Right ventricle myocardium inferior (tissue), 1 donor: ENCODE data around the gene SEC24A. TPM values are rescaled to one million over a fixed set of nuclear protein-coding genes. Genes with fewer than 3 reads are reported as not detected.
"Not testable (repeated sequence)": the region's sequence is repeated elsewhere in the genome, so short reads cannot be mapped to it uniquely, and the experiment has no call there.

ENCODE experiments used
- ATAC-seq: fragments of 200-7000 bp; cut with Tn5 transposase; one replicate; pipeline ENCODE4 v1.9.1; 2020; ENCODE audit warnings: mild to moderate bottlenecking, moderate library complexity
- DNase-seq: peaks from one replicate; pipeline ENCODE4 v3.0.0; 2021; ENCODE audit errors: missing footprints
- intact Hi-C: fragments of 100-400 bp; cut with DNase I; formaldehyde crosslinking; loops from one replicate; pipeline ENCODE4 v1.11.0; 2022
- total RNA-seq: library from RNA; stranded (reverse); fragmentation: NEBNext Ultra II Directional; extraction: Animal tissue kit (Norgen Biotek cat#: 25700); gene quantifications from one replicate; pipeline ENCODE4 v1.2.1, GENCODE V29; 2021
- donor health status: DM: no; HTN: yes; CAD: no; lungs with severe emphysema.

Gene SEC24A
- total RNA-seq, 1 donor from 2014 or later, result 6.9 TPM

DNA sequence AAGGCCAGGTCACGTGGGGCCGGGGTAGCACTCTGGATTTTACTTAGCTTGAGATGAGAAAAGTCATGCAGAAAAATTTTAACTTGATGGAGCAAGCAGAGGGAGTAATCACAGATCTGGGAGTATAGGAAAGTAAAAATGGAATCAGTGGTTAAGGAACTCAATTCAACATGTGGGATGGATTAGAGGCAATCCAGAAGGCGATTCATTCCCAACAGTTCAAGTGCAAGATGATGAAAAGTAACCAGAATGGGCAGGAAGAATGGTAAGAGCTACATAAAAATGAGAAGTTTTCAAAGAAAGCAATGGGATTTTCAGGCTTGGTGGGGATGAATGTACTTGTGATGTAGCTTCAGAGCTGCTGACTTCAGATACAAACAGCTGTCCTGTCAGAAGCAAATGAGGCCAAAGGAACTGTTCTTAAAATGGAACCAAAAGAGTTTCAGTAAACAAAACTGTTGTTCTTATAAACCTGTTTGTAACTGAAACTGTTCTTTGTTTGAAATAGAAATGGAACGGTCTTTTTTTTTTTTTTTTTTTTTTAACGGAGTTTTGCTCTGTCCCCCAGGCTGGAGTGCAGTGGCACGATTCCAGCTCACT lies 5.6 kb upstream of the SEC24A start:
- DNase-seq (no peak), ATAC-seq (no peak)
- intact Hi-C loops, result no loop called here

DNA sequence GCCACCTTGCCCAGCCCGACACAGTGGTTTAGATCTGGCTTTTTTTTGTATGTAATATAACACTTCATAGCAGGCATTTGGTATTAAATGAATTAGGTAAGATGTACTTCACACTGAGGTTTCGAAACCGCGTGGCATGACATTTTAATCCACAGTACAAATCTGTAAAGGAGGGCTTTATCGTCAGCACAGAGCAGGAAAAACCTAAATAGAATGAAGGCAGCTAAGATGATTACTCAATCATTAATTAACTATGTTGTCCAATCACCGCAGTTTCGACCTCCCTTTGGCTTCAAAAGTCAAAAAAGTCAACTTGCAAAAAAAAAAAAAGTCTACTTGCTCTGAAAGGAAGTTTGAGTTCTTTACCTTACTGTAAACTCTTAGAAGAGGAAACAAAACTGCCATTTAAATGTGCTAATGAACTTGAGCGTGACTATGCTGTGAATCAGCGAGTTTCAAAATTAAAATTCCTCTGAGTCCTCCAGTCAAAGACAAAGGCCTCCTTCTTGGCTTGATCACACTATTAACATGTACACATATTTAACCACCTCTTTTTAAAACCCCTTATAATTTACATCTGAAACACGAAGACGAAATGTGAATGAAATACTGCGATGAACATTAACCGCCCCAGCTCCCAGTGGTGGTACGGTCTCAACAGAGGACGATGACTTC lies 698 bp upstream of the SEC24A start:
- ATAC-seq, result peak; percentile 12
- intact Hi-C loops, result loop anchor here (1.0 to 2.0 kb wide), 2 partner anchors 16 to 89 kb away; partner anchors contain the start of gene SAR1B
- DNase-seq, result no peak

DNA sequence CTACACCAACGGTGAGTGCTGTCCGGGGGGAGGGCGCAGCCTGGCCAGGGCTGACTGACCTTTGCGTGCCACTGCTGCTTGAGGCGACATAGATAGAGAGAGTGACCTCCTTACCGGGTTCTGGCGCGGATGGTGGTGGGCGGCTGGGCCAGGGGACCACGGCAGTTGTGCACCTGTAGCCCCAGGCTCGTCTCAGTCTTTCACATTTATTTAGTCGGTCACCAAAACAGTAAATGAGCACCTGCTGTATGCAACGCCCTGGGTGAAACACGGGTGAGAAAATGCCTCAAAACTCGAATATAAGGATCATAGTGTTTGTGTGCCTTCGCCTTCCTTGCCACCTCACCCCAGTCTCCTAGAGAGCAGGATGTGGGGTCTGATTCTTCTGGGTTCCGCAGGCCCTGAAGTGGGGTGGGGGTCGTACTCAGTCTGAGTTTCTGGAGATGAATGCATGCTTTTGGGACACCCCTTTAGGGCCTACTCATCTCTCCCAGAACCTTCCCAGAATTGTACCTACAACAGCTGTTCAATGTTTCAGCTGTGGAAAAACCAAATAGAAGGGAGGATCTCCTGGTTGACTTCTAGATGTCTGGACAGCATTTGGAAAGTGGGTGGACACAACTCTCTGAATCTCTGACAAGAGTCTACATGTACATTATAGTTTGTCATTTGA lies 714 bp downstream of the SEC24A start:
- DNase-seq, result peak; percentile 80
- peak; percentile 36 for ATAC-seq
- intact Hi-C loops, result loop anchor here (2.0 kb wide), 1 partner anchor 88 kb away; no protein-coding TSS in a partner anchor

DNA sequence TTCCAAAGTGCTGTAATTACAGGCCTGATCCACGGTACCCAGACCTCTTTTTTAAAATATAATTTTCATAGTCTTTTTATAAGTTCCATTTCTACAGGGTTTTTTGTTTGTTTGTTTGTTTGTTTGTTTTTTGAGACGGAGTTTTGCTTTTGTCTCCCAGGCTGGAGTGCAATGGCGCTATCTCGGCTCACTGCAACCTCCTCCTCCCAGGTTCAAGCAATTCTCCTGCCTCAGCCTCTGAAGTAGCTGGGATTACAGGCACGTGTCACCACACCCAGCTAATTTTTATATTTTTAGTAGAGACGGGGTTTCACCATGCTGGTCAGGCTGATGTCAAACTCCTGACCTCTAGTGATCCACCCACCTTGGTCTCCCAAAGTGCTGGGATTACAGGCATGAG lies 2.1 kb downstream of the SEC24A start:
- intact Hi-C loops, ATAC-seq, DNase-seq: not testable (repeated sequence)

DNA sequence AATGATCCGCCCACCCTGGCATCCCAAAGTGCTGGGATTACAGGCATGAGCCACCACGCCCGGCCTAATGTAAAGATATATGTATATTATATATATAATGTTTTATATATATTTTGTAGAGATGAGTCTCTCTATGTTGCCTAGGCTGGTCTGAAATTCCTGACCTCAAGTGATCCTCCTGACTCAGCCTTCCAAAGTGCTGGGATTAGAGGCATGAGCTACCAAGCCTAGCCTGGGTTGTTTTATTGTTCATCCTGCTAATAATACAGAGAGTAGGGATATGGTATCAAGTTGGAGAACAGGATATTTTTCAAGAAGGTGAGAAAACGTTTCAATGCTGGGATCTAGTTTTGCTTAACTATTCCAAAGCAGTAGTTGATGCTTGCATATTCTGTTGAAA lies 2.9 kb downstream of the SEC24A start:
- intact Hi-C loops, result no loop called here
- ATAC-seq (no peak), DNase-seq (no peak)

DNA sequence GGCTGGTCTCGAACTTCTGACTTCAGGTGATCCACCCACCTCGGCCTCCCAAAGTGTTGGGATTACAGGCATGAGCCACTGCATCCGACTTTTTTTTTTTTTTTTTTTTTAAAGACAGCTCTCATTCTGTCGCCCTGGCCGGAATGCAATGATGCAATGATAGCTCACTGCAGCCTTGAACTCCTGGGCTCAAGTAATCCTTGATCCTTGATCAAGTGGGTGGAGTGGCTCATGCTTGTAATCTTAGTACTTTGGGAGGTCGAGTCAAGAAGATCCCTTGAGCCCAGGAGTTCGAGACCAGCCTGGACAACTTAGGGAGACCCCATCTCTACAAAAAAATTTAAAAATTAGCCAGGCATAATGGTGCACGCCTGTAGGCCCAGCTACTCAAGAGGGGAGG lies 8.1 kb downstream of the SEC24A start:
- ATAC-seq (no peak), DNase-seq (no peak)
- intact Hi-C loops, result no loop called here

DNA sequence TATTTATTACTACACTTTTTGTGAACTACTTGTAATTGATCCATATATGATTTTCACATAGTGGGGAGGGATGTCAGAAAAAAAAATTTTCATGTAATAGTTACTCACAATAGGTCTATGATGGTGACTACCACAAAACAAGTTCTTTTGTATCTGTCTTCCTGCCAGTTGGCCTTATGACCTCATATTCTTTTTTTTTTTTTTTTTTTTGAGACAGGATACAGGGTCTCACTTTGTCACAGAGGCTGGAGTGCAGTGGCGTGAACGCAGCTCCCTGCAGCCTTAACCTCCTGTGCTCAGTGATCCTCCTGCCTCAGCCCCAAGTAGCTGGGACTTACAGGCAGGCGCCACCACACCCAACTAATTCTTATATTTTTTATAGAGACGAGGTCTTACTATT lies 10.9 kb downstream of the SEC24A start:
- DNase-seq, result no peak
- no peak for ATAC-seq
- intact Hi-C loops, result no loop called here

DNA sequence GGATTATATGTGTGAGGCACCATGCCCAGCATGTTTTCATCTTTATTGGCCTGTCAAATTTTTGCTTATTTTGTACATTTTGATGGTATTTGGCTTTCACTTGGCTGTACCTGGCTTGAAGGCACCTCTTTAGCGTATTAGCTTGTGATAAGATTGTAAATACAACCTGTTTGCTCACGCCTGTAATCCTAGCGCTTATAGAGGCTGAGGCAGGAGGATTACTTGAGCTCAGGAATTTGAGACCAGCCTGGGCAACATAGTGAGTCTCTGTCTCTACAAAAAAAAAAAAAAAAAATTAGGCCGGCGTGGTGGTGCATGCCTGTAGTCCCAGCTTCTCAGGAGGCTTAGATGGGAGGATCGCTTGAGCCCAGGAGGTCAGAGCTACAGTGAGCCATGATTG lies 11.3 kb downstream of the SEC24A start:
- DNase-seq (no peak), ATAC-seq (no peak)
- intact Hi-C loops, result no loop called here

DNA sequence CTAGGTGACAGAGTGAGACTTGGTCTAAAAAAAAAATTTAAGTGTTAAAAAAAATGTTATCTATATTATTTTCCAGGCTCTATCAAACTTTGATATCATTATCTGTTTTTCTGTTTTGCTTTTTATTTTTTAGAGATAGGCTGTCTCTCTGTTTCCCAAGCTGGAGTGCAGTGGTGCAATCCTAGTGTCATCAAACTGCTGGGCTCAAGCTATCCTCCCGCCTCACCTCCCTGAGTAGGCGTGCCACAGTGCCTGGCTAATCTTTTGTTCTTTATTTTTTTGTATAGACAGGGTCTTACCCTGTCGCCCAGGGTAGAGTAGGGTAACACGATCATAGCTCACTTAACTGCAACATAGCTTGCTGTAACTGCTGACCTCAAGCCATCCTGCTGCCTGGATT lies 14.4 kb downstream of the SEC24A start:
- no peak for ATAC-seq
- intact Hi-C loops, result no loop called here

DNA sequence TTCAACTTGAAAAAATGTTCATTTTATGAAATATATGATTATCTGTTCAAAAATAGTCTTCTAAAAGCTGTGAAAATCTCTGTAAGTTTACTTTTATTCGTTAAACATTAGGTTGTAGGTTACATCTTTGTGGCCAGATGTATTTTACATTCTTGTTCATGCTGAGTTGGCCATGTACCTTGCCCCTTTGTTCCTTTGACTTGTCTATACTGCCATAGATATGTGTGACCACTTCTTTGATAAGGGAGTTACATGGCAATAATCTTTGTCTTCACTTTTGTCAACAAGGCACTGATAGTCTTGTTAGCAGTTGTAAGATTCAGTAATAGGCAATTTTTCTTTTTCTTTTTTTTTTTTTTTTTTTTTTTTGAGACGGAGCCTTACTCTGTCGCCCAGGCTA lies 15.9 kb downstream of the SEC24A start:
- intact Hi-C loops, result no loop called here
- DNase-seq, result no peak
- no peak for ATAC-seq

More for the DNA sequence above, 14.4 kb downstream of the SEC24A start:
- DNase-seq, result no peak

DNA sequence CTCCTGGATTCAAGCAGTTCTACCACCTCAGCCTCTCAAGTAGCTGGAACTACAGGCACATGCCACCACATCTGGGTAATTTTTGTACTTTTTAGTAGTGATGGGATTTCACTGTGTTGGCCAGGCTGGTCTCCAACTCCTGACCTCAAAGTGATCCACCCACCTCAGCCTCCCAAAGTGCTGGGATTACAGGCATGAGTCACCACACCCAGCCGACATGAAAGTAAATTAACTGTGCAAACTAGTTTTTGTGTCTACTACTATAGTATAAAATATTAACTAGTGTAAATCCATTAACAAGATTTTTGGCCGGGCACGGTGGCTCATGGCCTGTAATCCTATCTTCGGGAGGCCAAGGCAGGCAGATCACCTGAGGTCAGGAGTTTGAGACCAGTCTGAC lies 25.0 kb downstream of the SEC24A start:
- DNase-seq, intact Hi-C loops, ATAC-seq: not testable (repeated sequence)

DNA sequence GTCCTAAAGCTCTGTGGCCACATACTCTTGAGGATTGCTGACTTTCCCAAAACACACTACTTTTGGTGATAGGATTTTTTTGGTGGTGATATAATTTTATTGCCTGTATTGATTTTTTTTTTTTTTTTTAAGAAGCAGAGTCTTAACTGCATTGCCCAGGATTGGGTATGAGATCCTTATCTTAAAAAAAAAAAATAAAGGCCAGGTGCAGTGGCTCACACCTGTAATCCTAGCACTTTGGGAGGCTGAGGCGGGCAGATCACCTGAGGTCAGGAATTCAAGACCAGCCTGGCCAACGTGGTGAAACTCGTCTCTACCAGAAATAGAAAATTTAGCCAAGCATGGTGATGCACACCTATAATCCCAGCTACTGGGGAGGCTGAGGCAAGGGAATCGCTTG lies 28.8 kb downstream of the SEC24A start:
- DNase-seq, ATAC-seq, intact Hi-C loops: not testable (repeated sequence)

DNA sequence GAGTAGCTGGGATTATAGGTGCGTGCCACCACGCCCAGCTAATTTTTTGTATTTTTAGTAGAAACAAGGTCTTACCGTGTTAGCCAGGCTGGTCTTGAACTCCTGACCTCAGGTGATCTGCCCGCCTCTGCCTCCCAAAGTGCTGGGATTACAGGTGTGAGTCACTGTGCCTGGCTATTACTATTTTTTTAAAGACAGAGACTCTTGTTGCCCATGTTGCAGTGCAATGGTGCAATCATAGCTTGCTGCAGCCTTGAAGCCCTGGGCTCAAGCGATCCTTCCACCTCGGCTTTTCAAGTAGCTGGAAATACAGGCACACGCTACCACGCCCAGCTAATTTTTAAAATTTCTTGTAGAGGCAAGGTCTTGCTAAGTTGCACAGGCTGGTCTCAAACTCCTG lies 41.6 kb downstream of the SEC24A start:
- not testable (repeated sequence) for ATAC-seq, DNase-seq
- intact Hi-C loops, result loop anchor here (10.0 kb wide), 1 partner anchor 95 kb away; no protein-coding TSS in a partner anchor

DNA sequence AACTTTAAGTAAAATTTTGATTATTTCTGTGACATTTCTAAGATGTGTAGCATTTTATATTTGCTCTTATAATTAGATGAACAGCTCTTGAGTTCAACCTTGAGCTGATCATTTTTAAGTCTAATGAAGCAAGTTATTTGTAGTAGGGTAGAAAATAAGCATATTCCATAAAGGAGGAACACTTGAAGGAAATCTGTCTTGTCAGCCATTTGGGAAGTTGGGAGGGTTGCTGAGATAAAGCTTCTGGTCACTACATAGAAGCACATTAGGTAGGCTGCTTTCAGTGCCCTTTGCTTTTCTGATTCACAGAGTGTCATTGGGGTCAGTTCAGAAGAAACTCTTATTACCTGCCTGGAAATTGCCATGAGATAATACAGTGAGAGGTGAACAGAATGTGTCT lies 44.1 kb downstream of the SEC24A start:
- intact Hi-C loops, result loop anchor here (10.0 kb wide), 1 partner anchor 92 kb away; no protein-coding TSS in a partner anchor
- DNase-seq (no peak), ATAC-seq (no peak)

DNA sequence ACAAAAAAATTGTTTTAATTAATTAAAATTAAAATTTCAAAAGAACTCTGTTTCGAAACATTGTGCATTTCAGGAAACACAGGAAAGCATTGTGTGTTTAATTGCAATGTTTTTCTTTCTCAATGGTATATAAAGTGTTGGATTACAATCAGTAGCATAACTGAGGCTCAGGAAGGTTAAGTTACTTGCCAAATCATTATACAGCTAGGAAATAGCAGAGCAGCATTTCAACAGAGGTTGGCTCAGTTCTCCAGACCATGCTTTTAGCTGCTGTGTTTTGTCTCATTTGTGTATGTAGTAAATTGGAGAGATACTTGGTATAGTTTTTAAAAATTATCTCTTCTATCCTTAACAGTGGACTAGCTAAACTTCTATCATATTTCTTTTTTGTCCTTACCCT lies 59.7 kb downstream of the SEC24A start:
- ATAC-seq (no peak), DNase-seq (no peak)
- intact Hi-C loops, result no loop called here

DNA sequence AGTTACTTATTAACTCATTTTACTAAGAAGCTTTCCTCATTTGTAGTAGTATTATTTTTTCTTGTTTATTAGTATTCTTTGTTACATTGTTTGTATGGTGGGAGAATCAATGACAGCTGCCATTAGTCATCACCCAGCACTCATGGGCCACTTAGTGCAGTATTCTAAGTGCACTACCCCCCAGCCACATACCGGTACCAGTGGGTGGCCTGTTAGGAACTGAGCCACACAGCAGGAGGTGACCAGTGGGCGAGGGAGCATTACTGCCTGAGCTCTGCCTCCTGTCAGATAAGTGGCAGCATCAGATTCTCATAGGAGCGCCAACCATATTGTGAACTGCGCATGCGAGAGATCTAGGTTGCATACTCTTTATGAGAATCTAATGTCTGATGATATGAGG lies 65.5 kb downstream of the SEC24A start:
- intact Hi-C loops, result no loop called here
- ATAC-seq (no peak), DNase-seq (no peak)

DNA sequence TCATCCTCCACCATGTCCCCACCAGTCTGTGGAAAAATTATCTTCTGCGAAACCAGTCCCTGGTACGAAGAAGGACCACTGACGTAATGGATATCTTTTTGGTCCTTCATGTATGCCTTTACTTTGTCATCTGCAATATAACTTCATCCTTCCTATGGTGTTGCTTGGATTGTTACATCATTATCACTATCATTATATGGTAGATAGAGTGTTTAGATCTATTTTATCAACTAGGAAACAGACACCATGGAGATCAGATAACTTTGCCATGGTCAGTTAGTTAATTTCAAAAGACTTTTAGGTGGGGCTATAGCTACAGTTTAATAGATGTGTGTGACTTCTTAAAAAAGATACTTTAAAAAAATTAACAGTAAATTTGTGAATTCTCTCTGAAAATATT lies 66.0 kb downstream of the SEC24A start:
- intact Hi-C loops, result no loop called here
- DNase-seq (no peak), ATAC-seq (no peak)

DNA sequence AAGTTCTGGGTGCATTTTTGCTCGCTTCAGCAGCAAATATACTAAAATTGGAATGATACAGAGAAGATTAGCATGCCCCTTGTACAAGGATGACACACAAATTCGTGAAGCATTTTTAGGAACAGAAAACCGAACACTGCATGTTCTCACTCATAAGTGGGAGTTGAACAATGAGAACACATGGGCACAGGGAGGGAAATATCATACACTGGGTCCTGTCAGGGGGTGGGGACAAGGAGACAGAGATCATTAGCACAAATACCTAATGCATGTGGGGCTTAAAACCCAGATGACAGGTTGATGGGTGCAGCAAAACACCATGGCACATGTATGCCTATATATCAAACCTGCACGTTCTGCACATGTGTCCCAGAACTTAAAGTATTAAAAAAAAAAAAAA lies 66.9 kb downstream of the SEC24A start:
- intact Hi-C loops, ATAC-seq, DNase-seq: not testable (repeated sequence)

DNA sequence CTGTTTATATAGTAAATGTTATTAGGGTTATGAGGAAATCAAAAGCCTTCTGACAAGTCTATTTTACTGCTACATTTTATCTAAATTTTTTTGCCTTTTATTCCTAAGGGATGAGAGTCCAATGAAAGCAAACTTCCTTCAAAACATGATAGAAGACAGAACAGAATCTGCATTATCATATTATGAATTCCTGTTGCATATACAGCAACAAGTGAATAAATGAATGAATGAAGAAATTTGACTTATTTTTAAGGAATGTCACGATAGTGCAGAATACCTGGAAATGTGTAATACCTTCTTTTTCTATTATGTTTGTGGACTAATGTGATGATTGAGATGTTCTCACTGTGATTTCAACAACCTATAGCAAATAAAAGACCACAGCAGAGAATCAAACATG lies 76.3 kb downstream of the SEC24A start:
- no peak for ATAC-seq
- no peak for DNase-seq
- intact Hi-C loops, result no loop called here

DNA sequence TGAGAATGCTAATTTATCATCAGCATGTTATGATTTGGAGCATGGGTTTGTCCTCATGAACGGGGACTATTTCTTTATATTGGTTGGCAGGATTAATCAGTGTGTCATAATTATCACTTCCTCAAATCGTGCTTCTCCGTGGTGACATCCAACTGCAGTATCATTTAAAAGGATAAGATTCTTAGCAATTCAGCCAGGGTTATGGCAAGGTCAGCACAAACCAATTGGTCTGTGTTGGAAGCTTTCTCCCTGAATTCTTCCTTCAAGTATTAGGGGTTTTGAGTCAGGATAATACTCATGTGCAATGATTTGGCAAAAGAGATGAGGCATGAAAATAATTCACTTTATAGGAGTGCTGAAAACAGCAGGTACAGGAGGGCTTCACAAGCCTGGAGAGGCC lies 84.2 kb downstream of the SEC24A start:
- no peak for ATAC-seq
- no peak for DNase-seq
- intact Hi-C loops, result no loop called here
